GM10248 (cell line): Measurements from ENCODE around the gene CAPZB.

Source experiments
- CTCF ChIA-PET: fragments of 300-600 bp; sonication (Branson Sonifier 250); formaldehyde crosslinking; extraction: SDS; loops from one replicate; lab custom pipeline; 2021; ENCODE audit warnings: antibody characterized with exemption; lab: Yijun Ruan, JAX
- POLR2A ChIA-PET: fragments of 350-650 bp; sonication (Branson Sonifier 250); formaldehyde crosslinking; extraction: SDS; loops from one replicate; lab custom pipeline; 2020; ENCODE audit warnings: antibody characterized with exemption; lab: Yijun Ruan, JAX
- DNase-seq: peaks from one replicate; pipeline ENCODE4 v3.0.0; 2012; ENCODE audit errors: extremely low spot score
- TF ChIP-seq, protein P1 (sequence below): IDR thresholded peaks from 2 replicates; pipeline ENCODE4 v1.5.1; 2012; ENCODE audit warnings: mild to moderate bottlenecking, low read depth; ENCODE audit errors: extremely low read depth, missing control alignments, control extremely low read depth

CAPZB gene

DNA sequence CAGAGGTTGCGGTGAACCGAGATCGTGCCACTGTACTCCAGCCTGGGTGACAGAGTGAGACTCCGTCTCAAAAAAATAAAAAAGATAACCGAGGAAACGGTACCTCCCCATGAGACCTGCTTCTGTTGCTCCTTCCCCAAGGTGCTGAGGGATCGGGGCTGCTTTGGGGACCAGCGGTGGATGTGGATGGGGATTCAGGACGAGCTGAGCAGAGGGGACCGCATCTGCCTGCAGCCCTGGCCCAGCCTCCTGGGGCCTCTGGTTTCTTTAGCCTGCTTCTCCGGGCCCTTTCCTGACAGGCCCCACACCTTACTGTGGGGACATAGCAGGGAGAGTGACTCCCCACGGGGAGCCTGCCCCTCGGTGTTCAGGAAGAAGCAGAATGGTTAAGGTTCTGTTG is 156.2 kb downstream of the CAPZB start:
- TF ChIP-seq, protein P1, sequence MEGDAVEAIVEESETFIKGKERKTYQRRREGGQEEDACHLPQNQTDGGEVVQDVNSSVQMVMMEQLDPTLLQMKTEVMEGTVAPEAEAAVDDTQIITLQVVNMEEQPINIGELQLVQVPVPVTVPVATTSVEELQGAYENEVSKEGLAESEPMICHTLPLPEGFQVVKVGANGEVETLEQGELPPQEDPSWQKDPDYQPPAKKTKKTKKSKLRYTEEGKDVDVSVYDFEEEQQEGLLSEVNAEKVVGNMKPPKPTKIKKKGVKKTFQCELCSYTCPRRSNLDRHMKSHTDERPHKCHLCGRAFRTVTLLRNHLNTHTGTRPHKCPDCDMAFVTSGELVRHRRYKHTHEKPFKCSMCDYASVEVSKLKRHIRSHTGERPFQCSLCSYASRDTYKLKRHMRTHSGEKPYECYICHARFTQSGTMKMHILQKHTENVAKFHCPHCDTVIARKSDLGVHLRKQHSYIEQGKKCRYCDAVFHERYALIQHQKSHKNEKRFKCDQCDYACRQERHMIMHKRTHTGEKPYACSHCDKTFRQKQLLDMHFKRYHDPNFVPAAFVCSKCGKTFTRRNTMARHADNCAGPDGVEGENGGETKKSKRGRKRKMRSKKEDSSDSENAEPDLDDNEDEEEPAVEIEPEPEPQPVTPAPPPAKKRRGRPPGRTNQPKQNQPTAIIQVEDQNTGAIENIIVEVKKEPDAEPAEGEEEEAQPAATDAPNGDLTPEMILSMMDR, result no peak
- ChIA-PET CTCF (interaction anchor here (1.2 kb wide), 1 partner anchor 13 kb away, joined by 4 read pairs; no protein-coding TSS in a partner anchor), POLR2A (interaction anchor here (1.1 kb wide), 1 partner anchor 17 kb away, joined by 3 read pairs; the partner anchor contains the start of gene SLC66A1)
- DNase-seq, result no peak

DNA sequence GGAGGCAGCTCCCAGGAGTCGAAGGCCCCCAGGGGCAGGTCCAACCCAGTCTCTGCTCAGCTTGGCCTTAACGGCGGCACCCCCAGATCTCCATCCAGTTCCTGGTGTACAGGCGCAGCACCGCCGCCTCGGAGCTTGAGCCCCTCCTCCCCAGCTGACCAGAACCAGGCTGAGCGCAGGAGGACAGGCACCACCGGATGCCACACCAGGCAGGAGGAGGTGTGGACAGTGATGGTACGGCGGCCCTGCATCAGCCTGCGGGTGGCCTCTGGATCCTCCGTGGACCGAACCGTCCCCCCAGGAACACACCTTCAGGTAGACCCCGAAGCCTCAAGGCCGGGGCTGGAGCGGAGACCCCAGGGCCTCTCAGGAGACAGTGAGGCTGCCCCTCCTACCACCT is 156.9 kb downstream of the CAPZB start:
- DNase-seq, result no peak
- CTCF ChIA-PET, result interaction anchor here (1.0 to 1.2 kb wide), 2 partner anchors 14 to 62 kb away, joined by 3 to 4 read pairs; no protein-coding TSS in a partner anchor
- POLR2A ChIA-PET, result no interaction called here
- TF ChIP-seq, protein P1, result no peak

DNA sequence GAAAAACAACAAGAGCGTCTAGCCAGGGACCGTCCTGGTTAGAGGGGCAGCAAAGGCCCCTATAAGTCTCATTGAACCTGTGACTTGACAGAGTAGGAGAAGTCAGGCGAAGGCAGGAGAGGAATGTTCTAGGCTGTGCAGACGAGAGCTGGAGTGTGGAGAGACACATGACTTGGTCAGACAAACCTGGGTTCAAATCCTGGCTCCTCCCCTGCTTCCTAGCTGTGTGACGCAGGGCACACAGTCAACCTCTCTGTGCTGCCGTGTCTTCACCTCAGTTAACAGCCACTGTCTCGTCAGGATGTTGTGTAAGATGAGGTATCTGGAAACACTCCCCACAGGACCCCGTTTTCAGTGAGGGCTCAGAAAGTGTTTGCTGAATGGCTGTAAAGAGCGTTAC is 157.6 kb downstream of the CAPZB start:
- CTCF ChIA-PET, result interaction anchor here (1.0 kb wide), 1 partner anchor 63 kb away, joined by 3 read pairs; no protein-coding TSS in a partner anchor
- POLR2A ChIA-PET, result no interaction called here
- DNase-seq, result no peak
- TF ChIP-seq, protein P1, result no peak

DNA sequence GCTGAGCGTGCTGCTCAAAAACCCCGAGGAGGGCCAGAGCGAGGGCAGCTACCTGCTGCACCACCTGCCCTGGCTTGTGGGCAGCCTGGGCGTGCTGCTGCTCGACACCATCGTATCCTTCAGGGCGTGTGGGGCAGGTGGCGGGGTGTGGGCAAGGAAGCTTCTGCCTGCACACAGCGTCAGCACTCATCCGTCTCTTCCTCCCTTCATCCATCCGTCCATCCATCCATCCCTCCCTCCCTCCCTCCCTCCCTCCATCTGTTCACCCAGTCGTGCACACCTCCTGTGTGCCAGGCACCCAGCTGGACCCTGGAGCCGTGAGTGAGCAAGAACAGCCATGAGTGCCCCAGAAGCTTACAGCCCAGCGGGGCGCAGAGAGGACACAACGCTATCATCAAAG is 158.0 kb downstream of the CAPZB start:
- DNase-seq, result no peak
- ChIA-PET POLR2A (interaction anchor here (0.6 kb wide), 1 partner anchor 382 kb away, joined by 3 read pairs; no protein-coding TSS in a partner anchor), CTCF (interaction anchor here (1.0 kb wide), 1 partner anchor 64 kb away, joined by 3 read pairs; no protein-coding TSS in a partner anchor)
- TF ChIP-seq, protein P1, result no peak

DNA sequence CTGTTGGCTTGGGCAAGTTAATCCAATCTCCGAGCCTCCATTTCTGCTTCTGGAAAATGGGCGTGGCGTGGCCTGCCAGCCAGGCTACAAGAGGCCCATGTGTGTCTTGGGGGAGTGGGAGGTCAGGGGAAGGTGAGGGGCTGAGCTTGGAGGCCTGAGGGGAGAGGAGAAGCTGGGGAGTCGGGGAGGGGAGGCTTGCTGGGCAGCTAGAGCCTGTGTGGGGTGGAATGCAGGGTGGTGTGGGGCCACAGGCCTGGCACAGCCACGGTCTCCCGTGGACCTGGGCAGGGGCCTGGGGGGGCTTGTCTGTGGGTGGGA is 158.6 kb downstream of the CAPZB start:
- CTCF ChIA-PET, result no interaction called here
- POLR2A ChIA-PET, result interaction anchor here (0.6 kb wide), 1 partner anchor 381 kb away, joined by 3 read pairs; no protein-coding TSS in a partner anchor
- TF ChIP-seq, protein P1, result no peak
- DNase-seq, result no peak

DNA sequence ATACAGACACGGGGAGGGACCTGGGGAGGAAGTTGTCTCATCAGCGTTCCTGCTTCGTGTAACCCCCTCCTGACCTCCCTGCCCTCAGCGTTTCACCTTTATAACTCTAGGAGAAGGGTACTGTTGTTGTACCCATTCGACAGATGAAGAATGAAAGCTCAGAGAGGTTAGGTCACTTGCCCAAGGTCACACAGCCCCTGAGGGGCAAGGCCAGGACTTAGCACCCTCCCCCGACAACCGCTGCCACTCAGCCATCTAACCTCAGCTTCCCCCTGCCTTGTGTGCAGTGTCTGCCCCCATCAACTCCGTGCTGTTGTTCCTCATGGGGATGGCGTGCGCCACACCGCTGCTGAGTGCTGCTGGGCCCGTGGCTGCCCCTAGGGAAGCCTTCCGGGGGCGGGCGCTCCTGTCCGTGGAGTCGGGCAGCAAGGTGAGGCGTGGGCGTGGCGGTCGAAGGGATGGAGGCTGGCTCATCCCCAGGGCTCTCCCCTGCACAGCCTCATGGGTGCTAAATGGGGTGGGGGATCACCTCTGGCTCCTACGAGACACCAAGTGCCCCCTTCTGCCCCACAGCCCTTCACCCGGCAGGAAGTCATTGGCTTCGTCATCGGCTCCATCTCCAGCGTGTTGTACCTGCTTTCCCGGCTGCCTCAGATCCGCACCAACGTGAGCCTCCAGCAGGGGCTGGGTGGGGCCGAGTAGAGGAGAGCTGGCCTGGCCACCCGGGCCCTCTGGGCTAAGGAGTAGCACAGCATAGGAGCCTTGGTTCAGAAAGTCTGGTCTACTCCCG is 159.2 kb downstream of the CAPZB start:
- TF ChIP-seq, protein P1, result no peak
- CTCF ChIA-PET, result interaction anchor here (0.9 kb wide), 1 partner anchor 16 kb away, joined by 3 read pairs; no protein-coding TSS in a partner anchor
- DNase-seq, result no peak
- POLR2A ChIA-PET, result no interaction called here
